Measurements from ENCODE around the gene S1PR1. TPM values are rescaled to one million over a fixed set of nuclear protein-coding genes. Genes with fewer than 3 reads are reported as not detected.
"Not testable (repeated sequence)": the region's sequence is repeated elsewhere in the genome, so short reads cannot be mapped to it uniquely, and the experiment has no call there.

Gene S1PR1
- total RNA-seq, 1 donor from 2014 or later: 58.5 TPM

- ATAC-seq: peak; percentile 51
- DNase-seq (ENCODE audit: missing footprints): no peak
- intact Hi-C loops (cut with DNase I): no loop called here
Measured at GRCh38 chr1:101217148-101217547, 19.7 kb upstream of the S1PR1 start.

- intact Hi-C loops (cut with DNase I); DNase-seq (ENCODE audit: missing footprints); ATAC-seq: not testable (repeated sequence)
Measured at GRCh38 chr1:101218968-101219367, 17.9 kb upstream of the S1PR1 start.

- intact Hi-C loops (cut with DNase I): no loop called here
- ATAC-seq (peak; percentile 75), DNase-seq (ENCODE audit: missing footprints) (no peak)
Measured at GRCh38 chr1:101219924-101220870, 16.6 kb upstream of the S1PR1 start.

DNA sequence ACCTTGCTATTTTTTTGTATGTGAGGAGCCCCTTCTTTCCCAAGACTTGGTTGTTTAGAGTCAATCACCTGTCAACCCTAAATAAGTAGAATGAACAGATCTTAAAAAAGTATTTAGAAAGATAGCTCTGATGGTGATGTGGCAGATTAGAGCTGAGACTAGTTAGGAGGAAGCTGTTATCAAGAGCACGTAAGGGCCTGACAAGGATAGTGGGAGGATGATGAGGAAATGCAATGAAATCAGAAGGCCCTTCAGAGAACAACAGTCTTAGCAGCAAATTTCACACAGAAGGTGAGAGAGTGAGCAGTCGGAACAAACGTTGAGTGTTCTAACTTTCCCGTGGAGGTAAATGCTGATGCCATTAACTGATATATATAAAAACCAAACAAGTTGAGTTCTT lies 15.9 kb upstream of the S1PR1 start:
- DNase-seq (ENCODE audit: missing footprints): no peak
- ATAC-seq: no peak
- intact Hi-C loops (cut with DNase I): no loop called here

GRCh38 chr1:101221945-101222429 lies 14.8 kb upstream of the S1PR1 start:
- intact Hi-C loops (cut with DNase I): no loop called here
- DNase-seq (ENCODE audit: missing footprints) (no peak), ATAC-seq (no peak)

DNA sequence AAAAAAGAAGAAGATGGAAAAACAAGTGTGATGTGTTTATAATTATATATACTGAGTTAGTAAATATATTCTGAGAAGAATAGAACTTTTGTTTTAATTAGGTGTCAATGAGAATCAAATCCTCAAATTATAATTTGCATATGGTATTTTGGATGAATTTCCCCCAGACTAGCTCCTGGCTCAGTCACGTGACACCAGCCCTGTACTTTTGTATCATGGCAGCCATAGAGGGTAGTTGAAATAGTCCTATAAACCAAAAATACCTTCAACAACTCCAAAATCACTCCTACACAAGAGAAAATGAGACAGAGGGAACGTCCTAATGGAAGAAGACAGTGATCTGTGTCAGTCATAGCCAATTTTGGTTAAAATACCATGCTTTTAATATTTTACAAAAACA lies 9.0 kb upstream of the S1PR1 start:
- DNase-seq (ENCODE audit: missing footprints) (no peak), ATAC-seq (no peak)
- intact Hi-C loops (cut with DNase I): no loop called here

DNA sequence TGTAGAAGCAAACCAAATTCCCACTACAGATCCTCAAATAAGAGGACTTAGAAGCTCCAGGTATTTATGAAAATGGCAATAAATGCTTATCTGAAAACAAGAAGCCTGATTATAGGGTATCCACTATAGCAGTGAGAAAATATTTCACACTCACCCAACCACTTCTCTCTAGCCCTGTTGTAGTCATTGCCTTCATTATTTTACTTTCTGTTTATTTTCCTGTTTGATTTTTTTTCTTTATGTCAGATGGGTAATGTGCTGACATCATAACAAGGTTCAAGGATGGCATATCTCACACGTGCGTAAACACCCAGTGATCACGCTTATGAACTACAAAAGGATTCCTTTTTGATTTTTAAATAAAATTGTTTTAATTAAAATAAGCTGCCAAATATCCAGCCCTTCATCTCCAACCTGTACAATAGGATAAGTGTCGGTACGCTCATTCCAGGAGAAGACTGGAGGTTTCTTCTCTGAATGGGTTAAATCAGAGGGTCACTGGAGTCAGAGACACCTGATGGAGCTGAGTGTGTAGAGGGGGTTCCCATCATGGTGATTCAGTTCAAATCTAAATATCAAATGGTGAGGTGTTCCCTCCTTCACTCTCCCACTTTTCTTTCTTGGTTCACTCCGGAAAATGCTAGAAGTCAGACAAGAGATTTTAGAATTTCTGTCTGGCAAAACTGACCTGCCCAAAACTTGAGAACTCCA lies 8.2 kb upstream of the S1PR1 start:
- no peak for ATAC-seq
- DNase-seq (ENCODE audit: missing footprints): no peak
- intact Hi-C loops (cut with DNase I): no loop called here

DNA sequence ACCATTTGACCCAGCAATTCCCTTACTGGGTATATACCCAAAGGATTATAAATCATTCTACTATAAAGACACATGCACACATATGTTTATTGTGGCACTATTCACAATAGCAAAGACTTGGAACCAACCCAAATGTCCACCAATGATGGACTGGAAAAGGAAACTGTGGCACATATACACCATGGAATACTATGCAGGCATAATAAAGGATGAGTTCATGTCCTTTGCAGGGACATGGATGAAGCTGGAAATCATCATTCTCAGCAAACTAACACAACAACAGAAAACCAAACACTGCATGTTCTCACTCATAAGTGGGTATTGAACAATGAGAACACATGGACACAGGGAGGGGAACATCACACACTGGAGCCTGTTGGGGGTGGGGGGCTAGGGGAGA lies 4.6 kb upstream of the S1PR1 start:
- ATAC-seq; intact Hi-C loops (cut with DNase I); DNase-seq (ENCODE audit: missing footprints): not testable (repeated sequence)

DNA sequence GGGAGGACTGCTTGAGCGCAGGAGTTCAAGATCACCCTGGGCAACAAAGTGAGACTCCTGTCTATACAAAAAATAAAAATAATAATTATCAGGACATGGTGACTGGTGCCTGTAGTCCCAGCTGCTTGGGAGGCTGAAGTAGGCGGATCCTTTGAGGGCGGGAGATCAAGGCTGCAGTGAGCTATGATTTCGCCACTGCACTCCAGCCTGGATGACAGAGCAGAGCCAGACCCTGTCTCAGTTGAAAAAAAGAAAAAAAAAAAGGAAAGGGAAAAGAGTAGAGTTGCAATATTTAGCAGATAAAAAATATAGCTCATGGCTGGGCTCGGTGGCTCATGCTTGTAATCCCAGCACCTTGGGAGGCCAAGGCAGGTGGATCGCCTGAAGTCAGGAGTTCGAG lies 3.3 kb upstream of the S1PR1 start:
- no peak for ATAC-seq
- intact Hi-C loops (cut with DNase I): no loop called here
- DNase-seq (ENCODE audit: missing footprints): no peak

DNA sequence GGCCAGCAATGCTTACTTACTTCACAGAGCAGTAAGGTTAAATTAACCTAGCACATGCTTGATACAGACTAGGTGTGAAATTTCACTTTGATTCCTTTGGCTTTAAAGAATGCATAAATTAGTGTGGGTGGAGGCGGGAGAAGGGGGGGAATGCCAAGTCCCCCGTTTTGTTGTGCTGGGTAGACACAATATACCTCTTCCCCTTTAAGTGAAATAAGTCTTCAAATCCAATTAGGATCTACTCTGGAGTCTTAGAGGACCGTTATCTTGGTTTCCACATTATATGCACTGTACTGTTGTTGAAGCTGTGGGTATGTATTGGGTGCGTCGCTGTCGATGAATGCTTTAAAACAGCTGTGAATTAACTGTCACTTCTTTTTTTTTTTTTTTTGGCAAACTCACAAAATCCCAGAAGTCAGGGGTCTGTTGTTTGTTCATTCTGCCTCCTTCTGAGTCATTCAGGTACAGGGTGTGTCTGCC lies 1.6 kb upstream of the S1PR1 start:
- ATAC-seq: no peak
- intact Hi-C loops (cut with DNase I): loop anchor here (5.0 kb wide), 1 partner anchor 73 kb away; no protein-coding TSS in a partner anchor
- DNase-seq (ENCODE audit: missing footprints): no peak

DNA sequence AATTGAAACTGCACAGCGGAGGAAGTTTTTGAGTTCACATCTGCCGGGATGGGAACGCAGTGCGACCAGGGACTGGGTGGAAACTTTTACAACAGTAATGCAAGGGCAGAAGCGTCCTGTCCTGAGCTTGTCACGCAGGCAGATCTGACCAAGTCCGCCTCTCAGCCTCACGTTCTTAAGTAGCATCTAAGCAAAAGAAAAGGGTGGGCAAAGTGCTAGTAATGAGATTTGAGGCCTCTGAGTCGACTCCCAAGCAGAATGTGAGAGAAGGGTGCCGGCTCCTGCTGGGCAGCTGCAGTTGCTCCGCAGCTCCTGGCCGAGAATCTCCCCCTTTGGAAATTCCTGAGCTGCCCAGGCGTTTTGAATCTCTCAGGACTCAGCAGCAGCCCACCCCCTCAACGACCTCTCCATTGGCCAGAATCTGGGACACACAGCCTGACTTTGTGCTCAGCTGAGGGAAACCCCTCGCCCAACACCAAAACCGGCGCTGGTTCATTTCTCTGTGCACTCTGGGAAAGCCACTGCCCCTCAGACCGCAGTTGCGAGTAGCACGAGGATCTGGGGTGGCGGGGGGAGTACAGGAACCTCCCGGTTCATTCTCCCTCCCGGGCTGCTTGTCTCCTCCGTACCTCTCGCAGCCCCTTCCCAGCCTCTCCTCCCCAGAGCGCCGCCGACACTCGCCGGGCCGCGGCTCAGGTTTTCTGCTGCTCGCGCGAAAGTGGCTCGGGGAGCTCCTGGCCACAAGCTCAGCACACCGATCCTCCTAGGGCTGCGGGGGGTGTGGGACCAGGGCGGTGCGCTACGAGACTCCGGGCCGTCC lies 913 bp upstream of the S1PR1 start:
- peak; percentile 37 for ATAC-seq
- peak; percentile 79 for DNase-seq (ENCODE audit: missing footprints)
- intact Hi-C loops (cut with DNase I): loop anchor here (2.0 to 5.0 kb wide), 2 partner anchors 53 to 74 kb away; no protein-coding TSS in a partner anchor

- intact Hi-C loops (cut with DNase I): loop anchor here (2.0 to 5.0 kb wide), 2 partner anchors 55 to 75 kb away; no protein-coding TSS in a partner anchor
- no peak for ATAC-seq
- no peak for DNase-seq (ENCODE audit: missing footprints)
Measured at GRCh38 chr1:101237229-101237837, 514 bp downstream of the S1PR1 start.

- no peak for DNase-seq (ENCODE audit: missing footprints)
- no peak for ATAC-seq
- intact Hi-C loops (cut with DNase I): loop anchor here (1.0 to 5.0 kb wide), 5 partner anchors 51 to 317 kb away; no protein-coding TSS in a partner anchor
Measured at GRCh38 chr1:101238031-101238628, 1.3 kb downstream of the S1PR1 start.

- intact Hi-C loops (cut with DNase I): loop anchor here (1.0 to 5.0 kb wide), 5 partner anchors 50 to 318 kb away; no protein-coding TSS in a partner anchor
- ATAC-seq (peak; percentile 72), DNase-seq (ENCODE audit: missing footprints) (peak; percentile 93)
Measured at GRCh38 chr1:101238681-101239094, 1.9 kb downstream of the S1PR1 start.

DNA sequence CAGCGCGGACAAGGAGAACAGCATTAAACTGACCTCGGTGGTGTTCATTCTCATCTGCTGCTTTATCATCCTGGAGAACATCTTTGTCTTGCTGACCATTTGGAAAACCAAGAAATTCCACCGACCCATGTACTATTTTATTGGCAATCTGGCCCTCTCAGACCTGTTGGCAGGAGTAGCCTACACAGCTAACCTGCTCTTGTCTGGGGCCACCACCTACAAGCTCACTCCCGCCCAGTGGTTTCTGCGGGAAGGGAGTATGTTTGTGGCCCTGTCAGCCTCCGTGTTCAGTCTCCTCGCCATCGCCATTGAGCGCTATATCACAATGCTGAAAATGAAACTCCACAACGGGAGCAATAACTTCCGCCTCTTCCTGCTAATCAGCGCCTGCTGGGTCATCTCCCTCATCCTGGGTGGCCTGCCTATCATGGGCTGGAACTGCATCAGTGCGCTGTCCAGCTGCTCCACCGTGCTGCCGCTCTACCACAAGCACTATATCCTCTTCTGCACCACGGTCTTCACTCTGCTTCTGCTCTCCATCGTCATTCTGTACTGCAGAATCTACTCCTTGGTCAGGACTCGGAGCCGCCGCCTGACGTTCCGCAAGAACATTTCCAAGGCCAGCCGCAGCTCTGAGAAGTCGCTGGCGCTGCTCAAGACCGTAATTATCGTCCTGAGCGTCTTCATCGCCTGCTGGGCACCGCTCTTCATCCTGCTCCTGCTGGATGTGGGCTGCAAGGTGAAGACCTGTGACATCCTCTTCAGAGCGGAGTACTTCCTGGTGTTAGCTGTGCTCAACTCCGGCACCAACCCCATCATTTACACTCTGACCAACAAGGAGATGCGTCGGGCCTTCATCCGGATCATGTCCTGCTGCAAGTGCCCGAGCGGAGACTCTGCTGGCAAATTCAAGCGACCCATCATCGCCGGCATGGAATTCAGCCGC lies 2.5 kb downstream of the S1PR1 start:
- ATAC-seq: no peak
- DNase-seq (ENCODE audit: missing footprints): no peak
- intact Hi-C loops (cut with DNase I): loop anchor here (2.0 to 5.0 kb wide), 4 partner anchors 49 to 319 kb away; no protein-coding TSS in a partner anchor

GRCh38 chr1:101240041-101240430 lies 3.2 kb downstream of the S1PR1 start:
- no peak for ATAC-seq
- no peak for DNase-seq (ENCODE audit: missing footprints)
- intact Hi-C loops (cut with DNase I): no loop called here
